Stimulated activated CD8-positive, alpha-beta memory T cell treated with anti-CD3 and anti-CD28 coated beads, Interleukin-12 subunit alpha, Interleukin-12 subunit beta, amount 100 ng/mL, for 24 hours (primary cell): ENCODE measurements around the gene TMOD3.
"Not testable (repeated sequence)": the region's sequence is repeated elsewhere in the genome, so short reads cannot be mapped to it uniquely, and the experiment has no call there.

ENCODE experiments used
- DNase-seq: peaks from one replicate; pipeline ENCODE4 v3.0.0-alpha.2; 2020; ENCODE audit errors: extremely low read depth

TMOD3 gene

GRCh38 chr15:51864408-51865056 is 35.1 kb downstream of the TMOD3 start:
- DNase-seq = no peak

- DNase-seq = no peak
Observed at GRCh38 chr15:51865317-51865716, 35.9 kb downstream of the TMOD3 start.

GRCh38 chr15:51866161-51866560 is 36.7 kb downstream of the TMOD3 start:
- no peak for DNase-seq

- DNase-seq = no peak
Observed at GRCh38 chr15:51866751-51867150, 37.3 kb downstream of the TMOD3 start.

- DNase-seq = no peak
Observed at GRCh38 chr15:51869060-51869421, 39.6 kb downstream of the TMOD3 start.

GRCh38 chr15:51870774-51871173 is 41.3 kb downstream of the TMOD3 start:
- DNase-seq = no peak

GRCh38 chr15:51874751-51875644 is 45.5 kb downstream of the TMOD3 start:
- no peak for DNase-seq

- DNase-seq = no peak
Observed at GRCh38 chr15:51876169-51876568, 46.7 kb downstream of the TMOD3 start.

GRCh38 chr15:51878446-51879386 is 49.3 kb downstream of the TMOD3 start:
- no peak for DNase-seq

- no peak for DNase-seq
Observed at GRCh38 chr15:51879555-51879954, 50.1 kb downstream of the TMOD3 start.

GRCh38 chr15:51883271-51883837 is 53.9 kb downstream of the TMOD3 start:
- DNase-seq = no peak

GRCh38 chr15:51884041-51884440 is 54.6 kb downstream of the TMOD3 start:
- DNase-seq = no peak

- DNase-seq = no peak
Observed at GRCh38 chr15:51884517-51885236, 55.2 kb downstream of the TMOD3 start.

GRCh38 chr15:51885758-51886157 is 56.3 kb downstream of the TMOD3 start:
- DNase-seq = not testable (repeated sequence)

GRCh38 chr15:51887887-51888592 is 58.6 kb downstream of the TMOD3 start:
- DNase-seq = no peak

GRCh38 chr15:51888593-51889195 is 59.2 kb downstream of the TMOD3 start:
- no peak for DNase-seq

- DNase-seq = no peak
Observed at GRCh38 chr15:51889486-51889885, 60.0 kb downstream of the TMOD3 start.

- no peak for DNase-seq
Observed at GRCh38 chr15:51904421-51904820, 75.0 kb downstream of the TMOD3 start.

- DNase-seq = no peak
Observed at GRCh38 chr15:51904931-51905330, 75.5 kb downstream of the TMOD3 start.
